Right cardiac atrium (tissue), 5 donors: ENCODE results near the gene LIMCH1. TPM values are rescaled to one million over a fixed set of nuclear protein-coding genes. Genes with fewer than 3 reads are reported as not detected.
A peak's percentile ranks its signal among the peaks of the same experiment; 100 is the strongest.
"Not testable (repeated sequence)": the region's sequence is repeated elsewhere in the genome, so short reads cannot be mapped to it uniquely, and the experiment has no call there.

Source experiments
- ATAC-seq, 2 donors: fragments of 200-7000 bp; cut with Tn5 transposase; one replicate each; pipeline versions ENCODE4 v1.8.0 to v1.9.1; 2020; ENCODE audit warnings: moderate library complexity in 2 of 2, mild to moderate bottlenecking in 1 of 2
- DNase-seq, 3 donors: peaks; one replicate each; pipeline ENCODE4 v3.0.0-alpha.2; 2020
- H3K27ac ChIP-seq: one replicate; pipeline ENCODE4 v1.5.1; 2013; ENCODE audit warnings: mild to moderate bottlenecking, low read length, control low read depth, moderate library complexity
- H3K27me3 ChIP-seq: one replicate; pipeline ENCODE4 v1.6.1; 2013; ENCODE audit not compliant: control insufficient read depth, insufficient read depth
- H3K4me1 ChIP-seq: one replicate; pipeline ENCODE4 v1.6.1; 2013; ENCODE audit warnings: low read length; ENCODE audit not compliant: control insufficient read depth, insufficient read depth
- H3K4me3 ChIP-seq: one replicate; pipeline ENCODE4 v1.5.1; 2013; ENCODE audit warnings: low read length, control low read depth
- H3K9me3 ChIP-seq: one replicate; pipeline ENCODE4 v1.6.1; 2013; ENCODE audit warnings: low read length; ENCODE audit not compliant: control insufficient read depth
- WGBS: extraction: QIAGEN DNeasy Blood & Tissue Kit; methylation state at CpG from one replicate; pipeline ENCODE4 v1.1.7; 2013; 5-methylcytosine and 5-hydroxymethylcytosine counted together
- intact Hi-C, 4 donors: fragments of 100-400 bp; cut with DNase I; formaldehyde crosslinking; loops; one replicate each; pipeline versions ENCODE4 v1.11.0 to v1.14.0; 2022 to 2023
- polyA plus RNA-seq: library from polyadenylated mRNA; stranded (reverse); fragments of 200-250 nt; gene quantifications from one replicate; pipeline ENCODE4 v1.2.3, GENCODE V29; 2013
- total RNA-seq, 4 donors: library from RNA; stranded (reverse); fragmentation: NEBNext Ultra II Directional; extraction: Animal tissue kit (Norgen Biotek cat#: 25700); gene quantifications; one replicate each; pipeline ENCODE4 v1.2.1, GENCODE V29; 2021
- donor health status: healthy with polysubstance abuse.
- donor health status: DM: no; HTN: yes; CAD: no.
- donor health status: DM: no; HTN: no; CAD: no.
- donor health status: DM: no; HTN: yes; CAD: no; lungs with severe emphysema.
- donor health status: DM: yes; HTN: yes; CAD: no.

LIMCH1 gene
- total and polyA plus RNA-seq, 5 donors, result 43.3 to 248 (median 184) TPM

DNA sequence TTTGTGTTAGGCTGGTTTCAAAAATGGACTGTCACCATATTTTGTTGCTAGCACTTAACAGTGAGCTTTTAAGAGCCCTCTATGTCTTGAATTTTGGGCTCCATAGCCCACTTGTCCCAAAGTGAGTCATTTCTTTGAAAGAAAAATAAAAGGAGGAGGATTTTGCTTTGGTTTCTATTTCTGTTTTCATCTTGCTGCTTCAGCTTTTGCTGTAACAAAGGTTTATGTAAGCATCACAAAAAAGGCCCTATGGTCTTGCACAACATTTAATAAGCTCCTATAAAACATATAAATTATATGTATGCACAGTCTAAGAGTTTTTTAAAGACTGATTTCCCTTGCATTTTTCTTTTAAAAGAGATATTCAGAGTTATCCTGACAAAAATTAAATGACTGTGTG lies 105.4 kb downstream of the LIMCH1 start:
- ATAC-seq (no peak), DNase-seq (no peak)
- Histone ChIP-seq H3K27ac (no peak overlapping the region), H3K4me3 (no peak overlapping the region), H3K4me1 (no peaks in the 10 kb centered on the region), H3K9me3 (no peaks in the 10 kb centered on the region), H3K27me3 (no peaks in the 10 kb centered on the region)
- intact Hi-C loops, result no loop called here

GRCh38 chr4:41644288-41644914 lies 106.4 kb downstream of the LIMCH1 start:
- Histone ChIP-seq H3K9me3 (no peaks in the 10 kb centered on the region), H3K27me3 (no peaks in the 10 kb centered on the region), H3K4me3 (peak overlapping the region; percentile 3), H3K27ac (no peak overlapping the region), H3K4me1 (no peaks in the 10 kb centered on the region)
- 14% methylated on average over 41 of the region's 41 CpGs for WGBS
- peak; percentile 91 to 94 for ATAC-seq
- DNase-seq, result peak; percentile 75 to 92 (median 90)
- intact Hi-C loops, result no loop called here

DNA sequence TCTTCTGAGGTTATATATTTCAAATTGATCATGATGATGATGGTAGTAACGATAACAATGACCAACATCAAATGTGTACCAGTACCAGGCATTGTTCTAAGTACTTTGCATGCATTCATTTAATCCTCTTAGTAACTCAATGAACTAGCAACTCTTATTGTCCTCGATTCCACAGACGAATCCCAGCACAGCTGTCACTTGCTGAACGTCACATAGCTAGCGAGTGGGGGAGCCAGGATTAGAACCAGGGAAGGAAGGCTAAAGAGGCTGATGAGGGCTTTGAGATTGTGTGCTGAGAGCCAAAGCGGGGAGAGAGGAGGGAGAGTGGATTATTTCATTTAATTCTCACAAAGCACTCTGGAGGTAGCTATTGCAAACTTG lies 106.9 kb downstream of the LIMCH1 start:
- intact Hi-C loops, result no loop called here
- no peak overlapping the region for H3K27ac ChIP-seq
- H3K9me3 ChIP-seq, result no peaks in the 10 kb centered on the region
- H3K4me1 ChIP-seq, result no peaks in the 10 kb centered on the region
- DNase-seq, result no peak
- ATAC-seq, result no peak
- H3K4me3 ChIP-seq, result no peak overlapping the region
- 89% methylated on average over 6 of the region's 6 CpGs for WGBS
- H3K27me3 ChIP-seq, result no peaks in the 10 kb centered on the region

GRCh38 chr4:41645728-41646390 lies 107.9 kb downstream of the LIMCH1 start:
- intact Hi-C loops, result no loop called here
- Histone ChIP-seq H3K27me3 (no peaks in the 10 kb centered on the region), H3K4me1 (no peaks in the 10 kb centered on the region), H3K27ac (no peak overlapping the region), H3K4me3 (no peak overlapping the region), H3K9me3 (no peaks in the 10 kb centered on the region)
- ATAC-seq, result no peak
- no peak for DNase-seq
- WGBS, result 82% methylated on average over 5 of the region's 5 CpGs

DNA sequence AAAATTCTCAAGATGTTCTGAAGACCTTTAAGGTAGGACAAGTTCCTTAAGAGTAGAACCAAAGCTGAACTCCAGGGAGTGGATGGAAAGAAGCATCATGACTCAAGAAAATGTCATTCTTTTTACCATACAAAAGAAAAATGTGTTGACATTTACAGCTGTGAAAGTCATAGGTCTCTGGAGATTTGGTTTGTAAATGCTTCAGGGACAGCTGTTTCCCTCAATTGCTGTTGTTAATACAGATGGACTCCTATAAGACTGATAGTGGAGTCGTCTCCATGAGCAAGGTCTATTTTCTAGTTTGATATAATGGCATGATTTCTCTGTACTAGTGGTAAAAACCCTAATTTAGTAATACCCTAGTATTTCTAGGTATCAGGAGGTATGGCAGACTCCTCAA lies 108.9 kb downstream of the LIMCH1 start:
- H3K27me3 ChIP-seq, result no peaks in the 10 kb centered on the region
- H3K27ac ChIP-seq, result no peak overlapping the region
- H3K9me3 ChIP-seq, result no peaks in the 10 kb centered on the region
- no peaks in the 10 kb centered on the region for H3K4me1 ChIP-seq
- DNase-seq (no peak), ATAC-seq (no peak)
- no peak overlapping the region for H3K4me3 ChIP-seq
- WGBS, result 49% methylated on average over 1 of the region's 1 CpG
- intact Hi-C loops, result no loop called here

- DNase-seq (no peak), ATAC-seq (no peak)
- intact Hi-C loops, result no loop called here
- H3K4me3 ChIP-seq, result no peak overlapping the region
- H3K27ac ChIP-seq, result no peak overlapping the region
- 89% methylated on average over 3 of the region's 3 CpGs for WGBS
- no peaks in the 10 kb centered on the region for H3K27me3 ChIP-seq
- no peaks in the 10 kb centered on the region for H3K9me3 ChIP-seq
- no peaks in the 10 kb centered on the region for H3K4me1 ChIP-seq
Observed at GRCh38 chr4:41647383-41647782, 109.4 kb downstream of the LIMCH1 start.

GRCh38 chr4:41651150-41651549 lies 113.2 kb downstream of the LIMCH1 start:
- ATAC-seq, result peak in 1 of 2 donors; percentile 34
- H3K4me1 ChIP-seq, intact Hi-C loops, DNase-seq, H3K27ac ChIP-seq, H3K9me3 ChIP-seq, H3K4me3 ChIP-seq, H3K27me3 ChIP-seq: not testable (repeated sequence)

- intact Hi-C loops, result no loop called here
- Histone ChIP-seq H3K27me3 (no peaks in the 10 kb centered on the region), H3K4me3 (no peak overlapping the region), H3K9me3 (no peaks in the 10 kb centered on the region), H3K4me1 (peaks cover 4% of the 10 kb centered on the region), H3K27ac (no peak overlapping the region)
- 81% methylated on average over 1 of the region's 1 CpG for WGBS
- no peak for ATAC-seq
- DNase-seq, result no peak
Observed at GRCh38 chr4:41652971-41653370, 115.0 kb downstream of the LIMCH1 start.

DNA sequence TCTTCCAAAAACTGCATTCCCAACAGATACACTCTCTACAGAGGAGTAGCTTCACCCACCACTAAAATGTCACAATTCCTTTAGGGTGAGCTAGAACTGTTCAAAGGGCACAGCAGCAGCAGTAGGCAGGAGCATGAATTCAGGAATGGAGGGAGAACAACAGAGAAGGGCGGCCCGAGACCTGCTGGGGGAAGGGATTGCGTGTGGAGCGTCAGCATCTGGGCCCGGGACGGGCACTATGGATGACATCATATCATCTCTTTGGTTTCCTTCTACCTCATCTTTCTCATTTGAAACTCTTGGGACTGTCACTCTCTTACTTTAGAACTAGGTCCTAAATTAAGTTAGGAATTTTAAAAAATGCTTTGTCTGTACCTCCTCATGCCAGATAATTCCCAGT lies 115.6 kb downstream of the LIMCH1 start:
- intact Hi-C loops, result no loop called here
- DNase-seq, result no peak
- Histone ChIP-seq H3K27me3 (no peaks in the 10 kb centered on the region), H3K4me1 (peaks cover 4% of the 10 kb centered on the region), H3K27ac (no peak overlapping the region), H3K4me3 (no peak overlapping the region), H3K9me3 (no peaks in the 10 kb centered on the region)
- ATAC-seq, result no peak
- WGBS, result 93% methylated on average over 6 of the region's 6 CpGs

- DNase-seq (no peak), ATAC-seq (no peak)
- H3K9me3 ChIP-seq, result no peaks in the 10 kb centered on the region
- no peak overlapping the region for H3K27ac ChIP-seq
- peaks cover 4% of the 10 kb centered on the region for H3K4me1 ChIP-seq
- H3K27me3 ChIP-seq, result no peaks in the 10 kb centered on the region
- H3K4me3 ChIP-seq, result no peak overlapping the region
- 83% methylated on average over 3 of the region's 3 CpGs for WGBS
- intact Hi-C loops, result loop anchor here in 1 of 4 donors (5.0 kb wide), 1 partner anchor 373 kb away; no protein-coding TSS in a partner anchor
Observed at GRCh38 chr4:41655177-41655576, 117.2 kb downstream of the LIMCH1 start.

GRCh38 chr4:41656106-41656505 lies 118.1 kb downstream of the LIMCH1 start:
- no peak for DNase-seq
- H3K27ac ChIP-seq, result no peak overlapping the region
- ATAC-seq, result no peak
- no peaks in the 10 kb centered on the region for H3K9me3 ChIP-seq
- 86% methylated on average over 3 of the region's 3 CpGs for WGBS
- peaks cover 4% of the 10 kb centered on the region for H3K4me1 ChIP-seq
- H3K4me3 ChIP-seq, result no peak overlapping the region
- intact Hi-C loops, result loop anchor here in 1 of 4 donors (5.0 kb wide), 1 partner anchor 374 kb away; no protein-coding TSS in a partner anchor
- no peaks in the 10 kb centered on the region for H3K27me3 ChIP-seq
